Limb (tissue), 2 donors: ENCODE measurements around the gene TCF12.

Experiments used
- DNase-seq, 2 donors: peaks; one replicate each; pipeline ENCODE4 v3.0.0-alpha.2; 2016; ENCODE audit errors: extremely low spot score in 2 of 2

TCF12 gene

GRCh38 chr15:57205996-57206395, 287.6 kb downstream of the TCF12 start:
- no peak for DNase-seq

GRCh38 chr15:57213862-57214261, 295.4 kb downstream of the TCF12 start:
- DNase-seq: no peak

DNA sequence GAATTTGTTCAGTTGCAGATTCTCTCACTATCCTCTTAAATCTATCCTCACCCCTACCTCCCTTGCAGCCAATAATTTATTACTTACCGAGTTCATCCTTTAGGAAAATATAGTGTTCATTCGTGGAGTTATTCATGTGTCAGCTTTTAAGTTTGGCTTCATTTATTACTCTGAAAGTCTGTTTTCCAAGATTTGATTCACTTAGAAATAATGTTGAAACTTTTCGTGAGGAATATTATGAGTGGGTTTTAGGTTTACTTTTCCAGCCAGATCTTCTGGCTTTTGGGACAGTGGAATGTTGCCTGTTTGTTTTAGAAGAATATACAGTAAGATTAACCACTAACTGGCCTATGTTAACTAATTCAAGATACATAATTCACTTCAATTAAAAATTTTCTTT, 296.9 kb downstream of the TCF12 start:
- DNase-seq: no peak

- no peak for DNase-seq
Measured at GRCh38 chr15:57215881-57216280, 297.4 kb downstream of the TCF12 start.

DNA sequence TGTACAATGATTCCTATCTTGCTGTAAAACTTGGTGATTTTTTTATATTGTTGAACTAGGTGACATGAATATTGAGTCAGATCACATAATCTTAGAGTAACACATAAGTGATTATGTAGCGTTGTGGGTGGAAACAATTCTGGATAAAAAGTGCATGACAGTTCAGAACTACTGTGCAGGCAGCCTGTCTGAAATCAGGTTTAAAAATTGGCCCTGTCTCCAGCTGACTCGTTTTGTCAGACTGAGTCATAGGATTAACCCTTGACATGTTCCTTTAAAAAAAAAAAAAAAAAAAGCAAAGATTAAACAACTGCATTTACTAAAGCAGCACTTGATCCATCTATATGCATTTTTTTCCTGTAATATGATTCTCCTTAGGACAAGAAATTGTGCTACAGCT, 297.8 kb downstream of the TCF12 start:
- DNase-seq: no peak

GRCh38 chr15:57217778-57218598, 299.5 kb downstream of the TCF12 start:
- DNase-seq: no peak

- DNase-seq: peak in 1 of 2 donors; percentile 93
Measured at GRCh38 chr15:57218826-57219576, 300.6 kb downstream of the TCF12 start.

DNA sequence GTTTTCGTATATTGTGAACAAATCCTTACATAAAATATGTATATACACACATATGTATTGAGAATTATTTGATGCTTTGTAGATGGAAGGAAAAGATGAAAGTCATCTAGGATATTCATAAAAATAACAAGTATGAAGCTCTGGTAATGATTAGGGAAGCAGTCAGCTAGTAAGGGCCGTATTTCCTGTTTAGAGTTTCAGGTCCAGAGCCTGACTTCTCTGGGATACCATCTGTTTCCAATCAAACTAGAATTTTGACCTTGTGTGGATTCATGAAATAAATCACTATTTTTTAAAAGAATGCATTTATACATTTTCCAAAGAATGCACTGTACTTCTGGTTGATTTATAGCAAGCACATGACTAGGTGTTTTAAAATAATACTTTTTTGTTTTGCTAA, 301.8 kb downstream of the TCF12 start:
- DNase-seq: peak in 1 of 2 donors; percentile 71

GRCh38 chr15:57221134-57221533, 302.7 kb downstream of the TCF12 start:
- no peak for DNase-seq

- no peak for DNase-seq
Measured at GRCh38 chr15:57223345-57223744, 304.9 kb downstream of the TCF12 start.

DNA sequence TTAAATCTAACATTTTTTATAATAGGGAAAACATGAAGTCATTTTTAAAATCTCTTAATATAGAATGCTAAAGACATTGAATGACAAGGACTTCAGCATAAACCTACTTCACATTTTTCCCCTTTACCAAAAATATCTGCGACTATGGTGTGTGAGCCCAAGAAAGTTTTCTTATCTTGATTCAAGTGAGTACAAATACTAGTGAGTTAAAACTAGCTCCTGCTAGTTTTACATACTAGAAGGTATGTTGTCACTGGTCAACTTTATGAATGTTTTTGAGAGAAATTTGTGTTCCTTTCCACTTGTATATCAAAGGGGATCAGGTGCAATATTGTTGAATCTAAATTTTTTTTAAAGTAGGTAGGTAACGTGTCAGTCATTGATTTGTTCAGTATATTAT, 305.4 kb downstream of the TCF12 start:
- no peak for DNase-seq

DNA sequence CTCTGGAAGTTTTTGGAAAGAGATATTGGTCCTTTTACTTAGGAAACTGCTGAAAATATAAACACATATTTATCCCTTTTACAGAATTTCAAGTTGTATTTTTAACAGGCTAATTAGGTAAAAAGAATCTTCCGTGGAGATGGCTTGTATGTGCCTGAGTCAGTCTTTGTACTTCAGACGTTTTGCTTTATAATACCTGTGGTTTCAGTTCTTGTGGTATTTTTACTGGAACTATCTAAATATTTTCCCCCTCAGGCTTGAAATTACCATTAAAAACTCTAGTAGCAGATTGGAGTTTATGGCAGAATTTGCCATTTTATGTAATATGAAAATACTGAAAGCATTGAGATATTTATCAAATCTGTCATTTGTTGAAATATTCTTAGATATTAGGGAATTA, 306.2 kb downstream of the TCF12 start:
- no peak for DNase-seq

DNA sequence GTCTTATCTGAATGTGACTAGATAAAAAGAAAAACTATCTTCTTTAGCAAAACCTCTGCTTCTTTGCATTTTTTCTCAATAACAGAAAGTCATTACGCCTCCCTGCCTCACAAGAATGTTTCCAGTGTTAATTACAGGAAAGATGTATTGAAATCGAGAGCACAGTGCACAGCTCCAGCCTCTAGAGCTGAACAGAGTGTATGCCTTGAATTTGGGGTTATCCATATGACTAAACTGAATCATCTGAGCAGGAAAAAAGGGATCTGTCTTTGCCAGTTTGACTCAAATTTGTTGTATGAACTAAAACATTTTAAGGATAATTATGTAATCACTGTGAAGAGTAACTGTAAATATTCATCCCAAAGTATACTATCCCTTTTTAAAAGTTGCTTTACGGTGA, 308.7 kb downstream of the TCF12 start:
- no peak for DNase-seq

DNA sequence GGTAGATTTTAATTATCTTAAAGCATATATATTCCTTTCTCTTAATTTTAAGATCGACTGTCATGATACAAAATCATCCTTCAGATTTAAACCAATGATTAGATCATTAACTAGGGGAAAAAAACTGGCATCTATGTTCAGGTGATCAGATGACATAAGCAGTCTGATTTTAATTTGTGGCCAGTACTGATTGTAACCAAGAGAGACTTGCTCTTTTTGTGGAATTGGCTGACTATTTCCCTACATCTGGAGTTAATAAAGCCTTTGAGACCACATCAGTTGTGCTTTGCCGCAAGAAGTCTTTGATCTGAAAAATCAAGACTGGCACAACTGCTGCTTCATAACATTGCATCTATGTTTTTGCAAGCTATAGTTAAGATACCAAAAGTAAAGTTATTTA, 309.5 kb downstream of the TCF12 start:
- DNase-seq: peak in 1 of 2 donors; percentile 57

GRCh38 chr15:57228395-57228794, 310.0 kb downstream of the TCF12 start:
- DNase-seq: no peak

DNA sequence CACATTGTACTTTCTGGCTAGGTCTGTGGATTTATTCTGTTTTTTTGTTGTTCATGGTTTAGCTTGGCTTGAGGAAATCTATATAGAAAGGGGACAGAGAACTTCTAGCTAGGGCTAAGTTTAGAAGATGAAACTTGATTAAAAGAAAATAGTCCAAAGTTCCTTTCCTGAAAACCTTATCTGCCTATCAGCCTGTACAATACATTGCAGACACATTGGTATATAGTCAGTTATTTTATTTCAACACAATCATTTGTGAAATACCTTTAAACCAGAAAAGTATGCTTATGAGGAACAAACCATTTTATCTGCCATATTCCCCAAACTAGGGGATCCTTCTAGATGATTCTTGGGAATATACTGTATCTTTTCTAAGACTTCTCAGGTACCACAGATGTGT, 310.6 kb downstream of the TCF12 start:
- no peak for DNase-seq

- no peak for DNase-seq
Measured at GRCh38 chr15:57231559-57231958, 313.1 kb downstream of the TCF12 start.

GRCh38 chr15:57234156-57234555, 315.7 kb downstream of the TCF12 start:
- DNase-seq: no peak

GRCh38 chr15:57235186-57235585, 316.7 kb downstream of the TCF12 start:
- DNase-seq: no peak

DNA sequence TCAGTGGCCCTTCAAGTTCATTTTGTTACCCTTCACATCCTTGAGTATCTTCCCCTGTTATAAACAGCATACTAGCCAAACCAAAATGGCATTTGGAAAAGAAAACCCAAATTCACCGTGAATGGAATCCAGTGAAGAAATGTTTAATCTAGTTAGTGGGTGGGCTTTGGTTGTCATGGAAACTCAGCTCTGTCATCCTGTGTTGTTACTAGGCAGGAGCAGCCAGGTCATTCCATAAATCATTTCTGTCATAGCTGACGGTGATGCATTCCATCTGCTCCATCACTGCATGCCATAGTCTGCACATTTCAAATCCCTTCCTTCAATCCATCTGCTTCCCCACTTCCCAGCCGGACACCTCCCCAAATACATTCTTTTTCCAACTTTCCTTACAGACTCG, 317.4 kb downstream of the TCF12 start:
- DNase-seq: peak; percentile 67 to 83

DNA sequence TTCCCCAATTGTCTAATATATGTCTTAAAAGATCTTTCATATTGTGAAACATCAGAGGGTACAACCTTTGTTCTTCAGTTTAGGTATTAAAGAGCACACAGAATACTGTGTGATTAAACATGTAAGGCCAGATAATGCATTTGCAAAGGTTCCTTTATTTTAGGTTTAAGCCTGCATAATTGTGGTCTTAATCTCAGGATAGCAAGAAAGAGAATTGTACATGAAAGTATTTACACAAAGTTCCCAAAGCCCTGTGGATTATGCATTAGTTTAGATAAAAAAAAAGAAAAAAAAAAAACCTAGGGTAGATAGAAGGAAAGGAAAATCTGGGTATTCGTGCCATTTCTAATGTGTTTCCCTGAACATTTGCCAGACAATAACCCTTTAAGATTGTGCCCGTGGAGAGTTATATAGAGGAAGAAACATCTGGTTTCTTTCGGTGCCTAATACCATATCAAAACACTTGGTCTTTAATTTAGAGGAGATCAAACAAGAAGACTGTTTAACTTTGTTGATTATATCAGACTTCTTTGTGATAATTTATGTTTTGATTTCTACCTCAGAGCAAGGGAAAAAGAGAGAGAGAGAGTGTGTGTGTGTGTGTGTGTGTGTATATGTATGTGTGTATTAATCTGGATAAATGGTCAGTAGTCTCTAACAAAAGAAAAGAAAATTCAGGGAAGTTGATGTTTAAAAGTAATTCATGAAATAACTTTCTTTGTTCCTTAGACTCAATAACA, 318.3 kb downstream of the TCF12 start:
- no peak for DNase-seq

DNA sequence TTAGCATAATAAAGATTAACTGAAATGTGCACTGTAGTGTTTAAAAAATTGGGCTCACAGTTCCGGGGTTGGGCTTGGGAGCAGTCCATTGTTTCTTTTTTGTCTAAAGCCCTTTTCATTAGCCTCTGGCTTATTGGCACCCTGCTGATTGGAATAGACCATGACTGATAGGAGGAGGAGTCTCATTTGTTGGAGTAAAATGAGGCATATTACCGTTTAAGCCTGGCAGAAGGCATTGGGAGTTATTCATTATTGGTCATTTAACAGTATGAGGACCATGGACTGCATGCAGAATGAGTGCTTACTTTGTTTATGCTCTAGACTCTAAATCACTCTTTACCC, 318.8 kb downstream of the TCF12 start:
- DNase-seq: no peak
